ENCODE results near the gene FAM219A.

The FAM219A gene

DNA sequence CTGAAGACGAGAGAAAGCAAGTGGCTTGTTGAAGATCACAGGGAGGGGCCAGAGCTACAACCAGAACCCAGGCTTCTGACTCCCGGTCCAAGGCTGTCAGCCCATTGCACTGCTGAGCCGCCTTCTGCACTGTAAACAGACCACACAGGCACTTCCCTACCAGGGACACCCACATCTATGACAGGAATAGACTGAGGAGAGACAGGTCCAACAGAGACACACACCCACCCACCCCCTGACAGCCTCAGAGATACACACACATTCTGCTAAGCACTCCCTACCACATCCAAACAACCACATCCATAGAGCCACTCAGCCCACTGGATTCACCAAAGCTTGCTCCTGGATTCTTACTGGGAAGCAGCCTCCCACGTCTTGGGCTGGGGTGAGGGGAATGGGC lies 58.6 kb downstream of the FAM219A start:
- DNase-seq = no peak

DNA sequence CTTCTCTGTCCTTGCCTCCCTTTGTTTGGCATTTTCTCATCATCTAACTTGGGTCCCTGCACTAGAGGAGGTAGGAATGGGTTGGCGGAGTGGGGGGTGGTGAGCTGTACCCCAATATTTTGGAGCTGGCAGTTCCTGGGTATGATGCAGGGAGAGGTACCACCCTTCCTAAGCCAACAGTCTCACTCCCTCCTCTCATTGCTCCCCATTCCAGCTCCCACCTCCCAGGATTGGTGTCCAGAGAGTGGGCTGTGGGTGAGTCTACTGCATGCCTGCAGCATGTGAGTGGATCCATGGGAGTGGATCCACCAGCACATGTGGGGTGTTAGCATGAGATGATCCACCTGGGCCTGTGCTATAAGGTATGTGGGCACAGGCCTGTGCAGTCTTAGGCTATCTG lies 59.5 kb downstream of the FAM219A start:
- DNase-seq = no peak

DNA sequence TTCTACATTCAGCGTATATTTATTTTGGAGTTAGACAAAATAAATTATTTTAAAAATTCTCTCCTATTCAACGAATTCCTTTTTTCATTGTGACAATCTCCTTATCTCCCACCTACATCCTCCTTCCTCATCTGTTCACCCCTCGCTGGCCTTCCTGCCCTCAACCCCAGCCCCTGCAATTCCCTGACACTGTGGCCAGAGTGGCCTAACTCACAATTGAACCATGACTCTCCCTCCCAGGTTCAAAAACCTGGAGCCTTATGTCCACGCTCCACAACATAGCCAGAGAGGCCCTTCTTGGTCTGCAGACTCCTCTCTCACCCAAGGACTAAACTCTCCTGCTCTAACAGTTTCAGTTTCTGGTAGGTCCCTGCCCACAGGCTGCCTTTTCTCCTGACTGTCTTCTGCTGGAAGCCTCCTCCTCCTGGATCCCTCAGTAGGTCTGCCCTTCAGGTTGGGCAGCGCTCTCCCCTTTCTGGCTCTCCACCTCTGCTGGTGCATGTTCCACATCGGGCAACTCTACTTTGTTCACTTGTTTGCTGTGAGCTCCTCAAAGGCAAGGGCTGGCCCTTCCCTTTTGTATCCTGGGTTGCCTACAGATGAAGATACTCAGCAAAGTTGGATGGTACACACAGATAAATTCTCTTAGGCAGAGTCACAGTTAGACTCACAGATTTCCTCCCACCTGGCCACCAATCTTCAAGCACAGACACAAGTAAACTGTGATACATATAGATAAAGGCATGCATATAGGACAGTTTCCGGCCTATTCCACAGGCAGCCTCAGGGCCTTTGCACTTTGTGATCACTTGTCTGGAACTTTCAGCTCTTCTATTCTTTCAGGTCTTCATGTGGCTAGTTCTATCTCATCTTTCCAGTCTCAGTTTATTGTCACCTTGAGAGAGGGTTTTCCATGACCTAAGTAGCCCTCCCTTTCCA lies 61.8 kb downstream of the FAM219A start:
- DNase-seq = peak in 1 of 2 experiments; percentile 6

DNA sequence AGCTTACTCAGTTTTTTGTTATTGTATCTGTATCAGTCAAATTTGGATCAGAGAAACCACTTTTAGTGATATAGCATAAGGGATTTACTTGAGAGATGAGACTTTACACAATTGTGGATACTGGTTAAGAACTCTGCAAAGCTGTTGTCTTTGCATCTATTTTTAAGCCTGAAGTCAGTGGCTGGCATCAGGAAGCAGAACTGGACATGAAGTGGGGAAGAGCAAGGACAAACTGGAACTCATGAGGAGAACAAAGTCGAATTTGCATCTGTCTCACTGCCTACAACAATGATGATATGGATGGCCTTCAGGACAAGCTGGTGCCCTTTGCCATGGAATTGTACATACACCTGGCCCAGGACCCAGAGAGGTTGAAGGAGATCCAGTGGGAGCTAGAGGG lies 65.9 kb downstream of the FAM219A start:
- no peak for DNase-seq

DNA sequence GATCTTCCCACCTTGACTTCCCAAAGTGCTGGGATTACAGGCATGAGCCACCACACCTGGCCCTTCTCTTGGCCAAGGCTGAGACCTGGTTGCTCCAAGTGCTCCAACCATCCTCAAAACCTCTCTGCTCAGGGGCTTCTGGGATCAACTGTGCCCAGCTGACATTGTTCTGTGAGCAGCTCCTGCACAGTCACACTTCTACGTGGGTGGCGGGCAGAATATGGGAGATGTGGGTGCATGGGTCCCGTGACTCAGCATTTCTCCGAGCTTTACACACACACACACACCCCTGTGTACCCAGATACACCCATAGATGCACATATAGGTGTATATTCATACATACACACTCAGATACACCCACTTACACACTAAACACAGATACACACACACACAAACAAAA lies 71.1 kb downstream of the FAM219A start:
- DNase-seq = no peak

DNA sequence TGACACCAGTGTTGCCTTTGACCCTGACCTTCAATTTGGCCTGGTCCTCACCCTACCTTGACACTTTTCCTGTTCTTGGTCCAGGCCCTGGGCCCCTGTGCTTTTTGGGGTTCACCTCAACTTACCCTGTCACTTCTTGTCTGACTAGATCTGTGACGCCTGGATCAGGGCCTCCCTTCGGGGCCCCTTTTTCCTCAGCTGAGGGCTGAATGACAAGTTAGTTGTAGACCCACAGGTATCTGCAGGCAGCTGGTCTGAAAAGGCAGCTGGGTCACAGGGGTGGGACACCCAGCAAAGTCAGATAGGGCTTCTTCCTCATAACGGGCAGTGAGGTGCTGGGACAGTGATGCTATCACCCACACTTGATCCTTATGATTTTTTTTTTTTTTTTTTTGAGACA lies 71.7 kb downstream of the FAM219A start:
- no peak for DNase-seq

DNA sequence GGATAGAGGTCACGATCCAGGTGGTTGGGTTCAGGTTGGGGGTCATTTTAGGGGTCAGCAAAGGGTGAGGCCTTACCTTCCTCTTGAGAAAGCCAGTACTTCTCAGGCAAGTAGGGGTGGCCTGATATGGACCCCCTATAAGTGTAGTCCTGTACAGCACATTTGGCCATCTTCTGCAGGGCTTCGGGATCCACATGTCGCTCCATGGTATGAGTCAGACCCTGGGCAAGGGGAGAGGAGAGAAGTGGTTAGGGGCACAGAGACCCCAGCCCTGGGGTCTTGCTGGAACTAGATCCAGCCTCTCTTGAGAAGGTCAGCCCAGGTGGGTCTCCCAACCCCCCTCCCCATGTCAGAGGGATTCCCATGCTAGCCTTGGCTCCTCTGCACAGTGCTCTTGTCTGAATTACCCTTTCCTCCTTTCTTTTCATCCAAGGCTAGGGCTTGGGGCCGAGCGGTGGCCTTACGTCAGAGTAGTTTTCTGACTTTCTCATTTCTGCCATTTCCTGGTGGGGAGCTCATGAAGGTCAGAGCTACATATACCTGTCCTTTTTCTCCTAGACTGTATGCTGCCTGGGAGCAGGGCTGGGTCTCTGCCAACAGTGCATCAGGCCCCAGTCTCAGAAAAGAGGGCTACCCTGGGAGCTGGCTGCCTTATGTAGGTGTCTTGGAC lies 72.7 kb downstream of the FAM219A start:
- DNase-seq = no peak

DNA sequence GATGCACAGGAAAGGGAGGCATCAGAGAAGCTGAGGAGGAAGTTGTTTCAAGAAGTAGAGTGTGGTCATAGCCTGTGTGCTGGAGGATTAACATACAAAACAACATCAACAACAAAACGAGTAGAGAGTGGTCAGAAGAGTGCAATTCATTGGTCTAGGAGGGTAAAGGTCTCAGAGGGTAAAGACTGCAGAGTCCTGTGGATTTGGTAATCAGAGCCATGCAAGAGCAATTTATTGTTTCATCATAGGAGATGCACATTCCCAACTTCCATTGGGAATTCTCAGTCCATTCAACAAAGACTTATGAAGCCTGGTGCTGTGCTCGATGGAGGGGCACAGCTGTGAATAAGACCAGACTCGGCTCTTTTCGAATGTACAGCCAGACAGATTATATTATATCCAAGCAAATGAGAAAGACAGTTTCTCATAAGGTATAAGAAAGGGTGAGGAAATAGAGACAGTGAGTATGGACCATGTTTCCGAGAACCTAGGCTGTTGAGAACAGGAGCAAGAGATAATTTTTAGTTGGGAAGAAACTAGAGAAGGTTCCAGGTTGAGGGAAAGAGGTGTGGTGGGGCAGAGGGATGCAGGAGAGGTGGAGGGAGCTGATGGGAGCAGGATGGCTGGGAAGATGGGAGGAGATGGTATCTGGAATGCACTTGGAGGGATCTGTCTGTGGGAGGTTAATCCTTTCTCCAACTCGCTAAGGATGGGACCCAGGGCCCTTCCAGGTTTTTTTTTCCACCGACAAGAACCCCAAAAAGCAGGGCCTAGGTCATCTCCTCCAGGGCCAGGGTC lies 73.8 kb downstream of the FAM219A start:
- DNase-seq = no peak

DNA sequence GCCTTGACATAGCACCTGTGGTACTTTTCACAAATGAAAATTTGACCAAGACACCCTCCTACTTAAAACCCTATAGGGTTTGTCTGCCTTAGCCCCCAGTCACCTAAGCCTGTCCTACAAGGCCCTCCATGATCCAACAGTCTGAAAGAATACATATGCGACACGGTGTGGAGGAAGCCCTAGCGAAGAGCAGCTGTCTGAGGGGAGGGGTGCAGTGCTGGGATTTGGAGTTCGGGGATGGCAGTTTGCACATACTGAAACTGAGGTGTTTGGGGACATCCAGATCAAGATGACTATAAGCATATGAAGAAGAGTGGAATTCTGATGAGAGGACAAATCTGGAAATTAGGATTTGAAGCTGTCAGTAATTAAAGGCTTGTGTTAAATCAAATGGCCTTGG lies 74.5 kb downstream of the FAM219A start:
- no peak for DNase-seq

DNA sequence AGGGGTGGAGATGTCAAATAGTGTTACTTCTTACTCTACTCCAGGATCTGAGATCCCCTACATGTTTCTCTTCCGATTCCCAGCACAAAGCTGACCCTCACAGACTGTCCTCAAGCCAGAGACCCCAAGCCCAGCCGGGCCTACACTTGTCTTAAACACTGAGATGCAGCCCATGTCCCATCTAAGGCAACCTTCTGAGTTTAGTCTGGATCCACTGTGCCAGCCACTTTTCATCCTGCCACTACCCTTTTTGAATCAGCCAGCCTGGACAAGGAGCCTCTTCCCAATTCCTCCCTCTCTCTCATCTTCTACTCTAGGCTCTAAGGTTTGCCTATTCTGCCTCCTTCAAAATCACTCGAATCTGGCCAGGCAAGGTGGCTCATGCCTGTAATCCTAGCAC lies 75.5 kb downstream of the FAM219A start:
- no peak for DNase-seq

DNA sequence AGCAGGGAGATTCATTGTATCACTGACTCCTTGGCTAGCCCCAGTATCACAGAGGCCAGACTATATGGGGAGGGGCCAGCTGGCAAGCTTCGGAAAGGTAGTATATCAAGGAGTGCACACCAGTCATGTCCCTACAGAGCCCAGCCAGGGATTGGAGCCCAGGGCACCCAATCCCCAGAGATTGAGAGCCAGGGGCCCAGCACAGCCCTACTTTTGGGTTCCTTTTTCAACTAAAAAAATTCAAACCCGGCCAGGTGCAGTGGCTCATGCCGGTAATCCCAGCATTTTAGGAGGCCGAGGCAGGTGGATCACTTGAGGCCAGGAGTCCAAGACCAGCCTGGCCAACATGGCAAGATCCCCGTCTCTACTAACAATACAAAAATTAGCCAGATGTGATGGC lies 76.3 kb downstream of the FAM219A start:
- DNase-seq = no peak

DNA sequence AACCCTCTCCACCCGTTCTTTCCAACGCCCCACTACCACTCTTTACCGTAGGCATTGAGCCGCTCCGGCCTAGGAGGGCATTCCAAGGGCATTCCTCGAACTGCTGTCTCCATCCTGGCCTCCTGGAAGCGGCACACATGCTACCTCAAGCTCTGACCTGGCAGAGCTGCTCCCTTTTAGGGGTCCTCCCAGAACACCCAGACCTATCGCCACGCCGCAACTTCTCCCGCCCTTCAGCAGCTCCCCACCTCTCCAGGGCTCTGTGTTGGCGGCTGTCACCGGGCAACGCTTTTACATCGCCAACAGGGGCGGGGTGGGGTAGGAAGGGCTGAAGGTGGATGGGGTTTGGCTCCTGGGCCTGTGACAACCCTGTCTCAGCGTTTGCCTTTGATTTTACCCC lies 77.0 kb downstream of the FAM219A start:
- DNase-seq = no peak

DNA sequence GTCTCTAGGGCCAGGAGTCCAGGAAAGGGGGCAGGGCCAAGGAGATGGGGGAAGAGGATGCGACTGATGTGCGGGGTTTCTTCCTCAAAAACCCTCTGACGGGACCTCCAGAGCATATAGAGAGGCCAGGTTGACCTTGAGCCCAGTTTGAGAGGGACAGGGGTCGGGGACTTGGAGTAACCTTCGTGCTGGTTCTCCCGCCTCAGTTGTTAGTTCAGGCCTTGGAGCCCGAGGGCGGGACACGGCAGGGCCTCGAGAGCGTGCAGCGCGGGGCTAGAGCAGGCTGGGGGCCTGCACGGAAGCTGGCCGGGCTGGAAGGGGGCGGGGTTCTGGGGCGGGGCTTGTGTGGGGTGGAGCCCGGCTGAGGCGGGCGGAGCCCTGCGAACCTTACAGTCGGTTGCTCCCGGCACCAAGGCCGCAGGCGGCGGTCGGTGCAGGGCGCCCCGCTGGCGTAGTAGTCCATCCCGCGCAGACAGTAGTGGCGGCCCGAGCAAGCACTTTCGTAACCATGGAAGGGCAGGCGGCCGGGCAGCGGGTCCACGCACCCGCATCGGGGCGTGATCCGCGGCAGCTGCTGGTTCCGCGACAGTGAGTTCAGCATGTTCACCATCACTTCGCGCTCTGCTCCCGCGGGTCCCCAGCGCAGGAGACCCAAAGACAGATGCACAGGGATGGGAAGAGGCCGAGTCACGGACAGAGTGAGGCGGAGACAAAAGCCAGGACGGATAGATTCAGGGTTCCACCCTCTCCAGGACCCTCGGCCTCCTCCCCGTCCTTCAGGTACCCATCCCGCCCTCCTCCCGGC lies 77.7 kb downstream of the FAM219A start:
- peak; percentile 3 to 63 for DNase-seq

DNA sequence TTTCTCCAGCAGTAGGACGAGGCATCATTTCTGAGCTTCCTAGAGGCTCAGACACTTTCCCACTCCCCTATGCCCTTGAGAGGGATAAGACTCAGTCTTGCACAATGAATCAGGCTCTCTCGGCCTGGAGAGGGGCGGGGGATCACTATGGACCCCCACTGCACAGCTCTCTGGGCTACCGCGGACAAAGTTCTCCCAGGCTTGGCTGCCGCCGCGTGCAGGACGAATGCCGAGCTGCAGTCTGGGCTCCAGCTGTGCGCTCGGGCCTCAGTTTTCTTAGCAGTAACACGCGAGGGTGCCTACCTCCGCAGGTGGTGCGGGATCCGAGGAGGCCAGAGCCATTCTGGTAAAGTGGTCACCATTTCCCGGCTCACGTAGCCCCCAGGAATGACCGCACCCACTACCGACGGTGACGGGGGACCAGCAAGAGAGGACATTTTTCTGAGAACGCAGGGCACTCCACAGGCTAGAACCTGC lies 78.3 kb downstream of the FAM219A start:
- DNase-seq = peak in 1 of 2 experiments; percentile 26

DNA sequence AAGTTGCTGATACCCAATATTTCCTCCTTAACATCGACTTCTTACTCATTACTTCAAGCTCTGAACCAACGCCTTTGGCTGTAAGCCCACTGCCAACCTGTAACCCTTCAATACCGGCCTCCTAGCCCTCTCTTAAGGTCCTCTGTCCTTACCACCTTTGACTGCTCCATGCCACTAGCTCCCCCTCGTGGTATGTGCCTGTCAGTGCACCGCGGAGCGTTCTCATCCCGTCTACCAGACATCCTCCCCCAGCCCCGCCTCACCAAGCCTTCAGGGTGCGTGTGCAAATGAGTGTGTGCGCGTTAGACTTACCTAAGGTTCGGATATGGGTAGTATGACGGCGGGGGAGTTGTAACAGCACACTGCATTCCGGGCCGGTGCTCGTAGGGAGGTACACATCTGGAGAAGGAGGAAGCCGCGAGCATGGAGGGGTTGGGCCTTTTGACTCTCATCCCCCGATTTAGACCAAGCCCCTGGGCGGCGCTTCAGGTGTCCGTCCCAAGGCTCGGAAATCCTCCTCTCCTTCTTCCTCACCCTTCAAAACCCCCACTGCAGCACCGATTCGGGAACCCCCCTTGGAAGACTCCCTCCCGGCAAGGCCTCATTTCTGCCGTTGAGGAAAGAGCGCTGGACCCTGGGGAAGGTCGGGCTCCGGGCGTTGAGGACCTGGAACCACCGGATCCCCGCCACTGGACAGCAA lies 78.9 kb downstream of the FAM219A start:
- DNase-seq = peak; percentile 71 to 76

DNA sequence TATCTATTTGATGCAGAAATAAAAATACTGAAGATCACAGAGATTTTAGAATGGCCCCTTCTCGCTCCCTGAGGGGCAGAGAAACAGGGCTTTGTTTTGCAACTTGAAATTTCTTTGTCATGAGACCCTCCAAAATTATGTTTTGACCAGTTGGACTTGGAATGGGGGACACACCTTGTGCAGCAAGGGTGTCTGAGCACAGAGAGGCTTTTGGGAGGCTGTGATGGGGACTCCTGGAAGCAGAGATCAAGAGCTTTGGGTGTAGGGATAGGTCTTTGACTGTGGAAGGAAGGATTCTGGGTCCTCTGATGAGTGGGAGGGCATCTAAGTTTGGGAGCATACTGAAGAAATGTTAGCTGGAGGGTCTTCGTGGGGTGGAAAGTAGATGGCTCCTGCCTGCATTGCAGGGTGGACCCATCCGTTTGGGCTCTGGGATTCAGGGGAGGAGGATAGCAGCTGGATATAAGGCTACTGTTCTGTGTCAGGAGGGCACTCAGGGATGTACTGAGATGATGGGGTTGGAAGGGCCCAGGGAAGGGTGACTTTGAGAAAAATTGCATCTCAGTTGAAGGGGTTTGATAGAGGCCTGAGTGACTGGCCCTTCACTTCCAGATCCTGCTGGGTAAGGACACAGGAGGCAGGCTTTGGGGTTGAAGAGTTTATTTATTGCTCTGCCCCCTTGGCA lies 79.9 kb downstream of the FAM219A start:
- no peak for DNase-seq

DNA sequence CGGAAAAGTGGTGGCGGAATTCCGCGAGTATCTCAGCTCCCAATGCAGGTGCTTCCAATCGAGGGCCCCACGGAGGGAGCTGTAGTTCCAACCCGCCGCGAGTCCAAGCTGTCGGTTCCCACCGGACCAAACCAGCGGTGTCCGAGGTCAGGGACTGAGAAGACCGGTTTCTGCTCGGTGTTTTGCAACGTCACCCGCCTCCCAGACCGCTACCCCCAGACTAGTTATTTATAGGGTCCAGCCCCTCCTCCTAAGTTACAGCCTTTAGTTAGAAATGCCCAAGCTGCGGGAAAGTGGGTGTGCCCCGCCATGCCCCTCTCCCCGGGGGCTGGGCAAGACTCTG lies 81.0 kb downstream of the FAM219A start:
- DNase-seq = no peak

DNA sequence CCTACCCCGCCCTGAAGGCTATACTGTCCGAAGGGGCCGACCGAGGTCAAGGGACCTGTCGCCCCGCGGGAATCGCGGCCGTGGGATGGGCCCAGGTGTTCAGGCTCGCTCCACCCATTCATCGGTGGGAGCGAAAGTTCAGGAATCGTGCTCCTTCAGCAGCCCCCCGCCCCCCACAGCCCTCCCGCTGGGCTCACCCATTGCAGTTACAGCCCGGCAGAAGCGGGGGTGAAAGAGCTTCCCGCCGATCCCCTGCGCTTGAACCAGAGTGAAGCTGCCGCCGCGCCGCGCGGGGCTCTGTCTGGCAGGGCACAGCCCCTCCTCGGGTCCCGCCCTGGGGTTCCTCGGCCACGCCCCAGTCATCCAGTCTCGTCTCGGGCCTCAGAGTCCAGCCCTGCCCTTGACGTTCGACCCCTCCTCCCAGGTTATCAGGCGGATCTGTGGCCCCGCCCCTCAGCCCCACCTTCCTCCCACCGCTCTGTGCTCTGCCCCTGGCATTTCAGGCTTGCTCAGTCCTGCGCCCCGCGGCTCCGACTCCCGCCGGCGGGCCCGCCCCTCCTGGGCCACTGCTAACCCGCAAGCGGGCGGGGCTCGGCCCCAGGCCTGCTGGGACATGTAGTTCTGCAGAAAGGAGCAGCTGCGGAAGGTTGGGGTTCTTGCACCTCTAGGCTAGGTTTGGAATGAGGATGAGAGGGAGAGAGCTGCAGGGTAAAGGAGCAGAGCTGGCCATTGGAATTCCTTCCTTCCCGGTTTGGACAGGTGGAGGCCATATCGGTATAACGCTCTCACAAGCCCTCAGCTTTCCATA lies 81.6 kb downstream of the FAM219A start, which contains the start of gene MYORG:
Gene MYORG (minus strand): TSS at position 303 of the 808 bp plus-strand sequence. CDS start 3,955 bp downstream, outside the sequence.
- peak; percentile 95 for DNase-seq

DNA sequence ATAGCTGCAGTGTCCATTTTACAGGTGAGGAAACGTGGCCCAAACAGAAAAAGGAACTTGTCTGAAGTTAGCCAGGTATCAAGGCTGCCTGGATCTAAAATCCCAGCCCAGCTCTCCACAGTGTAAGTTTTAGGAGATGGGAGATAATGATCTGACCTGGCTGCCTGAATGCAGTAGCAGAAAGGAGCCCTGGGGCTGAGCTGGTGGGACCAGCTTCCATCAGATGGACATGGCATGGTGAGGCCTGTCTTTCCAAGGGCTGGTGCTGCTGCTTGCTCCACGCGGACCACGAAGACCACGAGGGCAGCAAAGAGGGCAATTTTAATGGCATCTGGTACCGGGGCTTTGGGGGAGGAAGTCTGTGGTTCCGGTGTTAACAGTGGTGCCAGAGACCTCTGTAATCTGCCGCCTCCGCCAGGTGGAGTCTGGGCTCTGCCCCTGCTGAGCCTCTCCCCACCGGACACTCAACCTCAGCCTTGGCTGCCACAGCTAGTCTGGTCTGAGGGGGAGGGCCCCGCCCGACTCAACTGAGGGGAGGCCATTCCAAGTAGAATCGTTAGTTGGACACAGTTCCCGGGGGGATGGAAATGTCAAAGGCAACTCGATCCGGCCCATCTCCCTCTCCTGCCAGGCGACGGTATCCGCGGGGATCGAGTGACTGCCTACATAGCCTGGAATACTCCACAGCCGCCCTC lies 82.3 kb downstream of the FAM219A start:
- DNase-seq = peak in 1 of 2 experiments; percentile 34
